SK-N-MC (cell line): ENCODE data around the gene RNF125.
"Not testable (repeated sequence)": the region's sequence is repeated elsewhere in the genome, so short reads cannot be mapped to it uniquely, and the experiment has no call there.

Source experiments
- DNase-seq: peaks from one replicate; pipeline ENCODE4 v3.0.0-alpha.2; 2011; ENCODE audit warnings: low read depth, low spot score
- H3K27ac ChIP-seq: fragments of 200-600 bp; sonication (generic); 2 replicates; pipeline ENCODE4 v1.5.1; 2016; ENCODE audit warnings: mixed run types
- H3K36me3 ChIP-seq: fragments of 200-600 bp; sonication (generic); 2 replicates; pipeline ENCODE4 v1.6.1; 2017; ENCODE audit warnings: antibody characterized with exemption, low read length, mixed read lengths; ENCODE audit not compliant: insufficient read depth
- H3K4me3 ChIP-seq: fragments of 200-600 bp; sonication (generic); 2 replicates; pipeline ENCODE4 v1.5.1; 2016
- H3K9ac ChIP-seq: fragments of 200-600 bp; sonication (generic); 2 replicates; pipeline ENCODE4 v1.8.0; 2017; ENCODE audit warnings: mixed run types, mixed read lengths; ENCODE audit not compliant: insufficient read length
- H3K9me3 ChIP-seq: fragments of 200-600 bp; sonication (generic); 2 replicates; pipeline ENCODE4 v1.6.1; 2017; ENCODE audit warnings: low read depth, mild to moderate bottlenecking, antibody characterized with exemption, low read length, moderate library complexity, mixed read lengths
- EZH2 ChIP-seq: fragments of 200-600 bp; sonication (generic); IDR thresholded peaks from one replicate; pipeline ENCODE4 v1.6.1; 2017; ENCODE audit warnings: antibody characterized with exemption
- FOXP2 ChIP-seq: optimal IDR thresholded peaks from 2 replicates; pipeline ENCODE3; 2011; ENCODE audit warnings: mild to moderate bottlenecking, moderate library complexity; ENCODE audit not compliant: insufficient read depth; ENCODE audit errors: extremely low read length, control extremely low read depth
- POLR2AphosphoS5 ChIP-seq: IDR thresholded peaks from 2 replicates; pipeline ENCODE4 v1.6.1; 2012; ENCODE audit warnings: mild to moderate bottlenecking, low read depth, low read length, borderline replicate concordance

The RNF125 gene

DNA sequence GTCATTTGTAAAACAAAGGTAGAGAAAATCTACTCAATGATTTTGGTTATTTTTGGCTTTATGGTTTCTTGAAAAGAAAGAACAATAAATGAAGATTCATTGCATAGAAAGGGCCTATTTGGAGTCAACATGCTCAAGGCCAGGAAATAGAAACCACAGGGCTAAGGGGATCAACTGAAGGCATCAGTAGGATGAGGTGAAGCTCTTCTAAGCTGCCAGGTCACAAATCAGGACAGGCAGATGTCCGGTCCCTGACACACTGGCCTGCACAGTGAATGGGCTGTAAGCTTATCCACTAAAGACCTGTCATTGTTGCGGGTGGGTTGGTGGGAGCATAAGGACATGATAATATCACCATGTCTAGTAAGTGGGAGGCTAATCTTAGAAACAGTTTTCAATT, 41.4 kb downstream of the RNF125 start:
- Histone ChIP-seq H3K36me3 (no peaks in the 10 kb centered on the region), H3K4me3 (no peak overlapping the region), H3K27ac (no peak overlapping the region), H3K9me3 (no peaks in the 10 kb centered on the region), H3K9ac (no peak overlapping the region)
- no peak for DNase-seq
- TF ChIP-seq POLR2AphosphoS5 (no peak), FOXP2 (no peak), EZH2 (no peak)

- H3K36me3 ChIP-seq, result no peaks in the 10 kb centered on the region
- TF ChIP-seq EZH2 (no peak), FOXP2 (no peak), POLR2AphosphoS5 (no peak)
- no peak overlapping the region for H3K4me3 ChIP-seq
- no peak overlapping the region for H3K27ac ChIP-seq
- no peak for DNase-seq
- H3K9ac ChIP-seq, result no peak overlapping the region
- H3K9me3 ChIP-seq, result no peaks in the 10 kb centered on the region
Measured at GRCh38 chr18:32067375-32068167, 48.9 kb downstream of the RNF125 start.

GRCh38 chr18:32072321-32072720, 53.7 kb downstream of the RNF125 start:
- H3K36me3 ChIP-seq, result no peaks in the 10 kb centered on the region
- H3K4me3 ChIP-seq, result no peak overlapping the region
- no peak overlapping the region for H3K9ac ChIP-seq
- no peak for DNase-seq
- H3K27ac ChIP-seq, result no peak overlapping the region
- no peak for TF ChIP-seq POLR2AphosphoS5
- TF ChIP-seq FOXP2, result no peak
- no peak for TF ChIP-seq EZH2
- H3K9me3 ChIP-seq, result no peaks in the 10 kb centered on the region

GRCh38 chr18:32074206-32074605, 55.6 kb downstream of the RNF125 start:
- Histone ChIP-seq H3K36me3 (no peaks in the 10 kb centered on the region), H3K27ac (no peak overlapping the region), H3K4me3 (no peak overlapping the region), H3K9me3 (no peaks in the 10 kb centered on the region), H3K9ac (no peak overlapping the region)
- no peak for DNase-seq
- TF ChIP-seq FOXP2 (no peak), POLR2AphosphoS5 (no peak), EZH2 (no peak)

DNA sequence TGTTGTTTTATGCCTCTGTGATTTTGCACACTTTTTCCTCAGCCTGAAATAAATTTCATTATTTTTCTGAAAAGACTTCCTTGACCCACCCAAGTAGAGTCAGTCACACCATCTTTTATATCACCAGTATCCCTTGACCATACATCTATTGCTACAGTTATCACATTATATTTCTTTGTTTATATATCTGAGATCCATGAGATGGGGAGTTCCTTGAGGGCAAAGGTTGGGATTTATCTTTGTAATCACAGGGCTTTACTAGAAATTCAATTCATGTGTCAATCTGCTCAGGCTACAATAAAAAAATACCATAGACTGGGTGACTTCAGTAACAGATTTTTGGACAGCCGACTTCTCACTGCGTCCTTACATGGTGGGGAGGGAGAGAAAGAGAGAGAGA, 60.2 kb downstream of the RNF125 start:
- no peaks in the 10 kb centered on the region for H3K9me3 ChIP-seq
- no peak overlapping the region for H3K9ac ChIP-seq
- H3K27ac ChIP-seq, result no peak overlapping the region
- DNase-seq, result no peak
- no peaks in the 10 kb centered on the region for H3K36me3 ChIP-seq
- H3K4me3 ChIP-seq, result no peak overlapping the region
- TF ChIP-seq EZH2, result no peak
- no peak for TF ChIP-seq POLR2AphosphoS5

DNA sequence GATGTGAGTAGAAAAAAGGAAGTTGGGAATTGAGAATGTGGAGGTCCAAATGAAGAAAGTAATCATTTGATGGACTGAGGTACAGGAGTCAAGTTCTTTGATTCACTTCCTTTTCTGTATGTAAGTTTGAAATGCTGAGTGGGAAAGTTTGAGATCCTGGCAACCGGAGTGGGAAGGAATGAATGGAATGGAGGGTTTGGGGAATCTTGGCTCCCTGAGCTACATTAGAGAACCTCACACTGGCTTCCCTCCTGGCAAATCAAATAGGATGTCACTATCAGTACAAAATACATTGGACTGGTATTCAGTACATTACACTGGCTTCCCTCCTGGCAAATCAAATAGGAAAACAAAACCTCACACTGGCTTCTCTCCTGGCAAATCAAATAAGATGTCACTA, 63.3 kb downstream of the RNF125 start:
- H3K27ac ChIP-seq, result no peak overlapping the region
- DNase-seq, result no peak
- H3K9me3 ChIP-seq, result no peaks in the 10 kb centered on the region
- no peak overlapping the region for H3K9ac ChIP-seq
- H3K4me3 ChIP-seq, result no peak overlapping the region
- no peak for TF ChIP-seq FOXP2
- no peak for TF ChIP-seq POLR2AphosphoS5
- no peak for TF ChIP-seq EZH2
- no peaks in the 10 kb centered on the region for H3K36me3 ChIP-seq

GRCh38 chr18:32083781-32084180, 65.2 kb downstream of the RNF125 start:
- DNase-seq, result no peak
- TF ChIP-seq POLR2AphosphoS5 (no peak), FOXP2 (no peak), EZH2 (no peak)
- Histone ChIP-seq H3K9me3 (no peaks in the 10 kb centered on the region), H3K9ac (no peak overlapping the region), H3K4me3 (no peak overlapping the region), H3K27ac (no peak overlapping the region), H3K36me3 (no peaks in the 10 kb centered on the region)

- no peaks in the 10 kb centered on the region for H3K36me3 ChIP-seq
- no peaks in the 10 kb centered on the region for H3K9me3 ChIP-seq
- no peak for TF ChIP-seq FOXP2
- no peak for TF ChIP-seq EZH2
- no peak for TF ChIP-seq POLR2AphosphoS5
- H3K4me3 ChIP-seq, result no peak overlapping the region
- no peak for DNase-seq
- no peak overlapping the region for H3K9ac ChIP-seq
- H3K27ac ChIP-seq, result no peak overlapping the region
Measured at GRCh38 chr18:32086881-32087280, 68.3 kb downstream of the RNF125 start.

DNA sequence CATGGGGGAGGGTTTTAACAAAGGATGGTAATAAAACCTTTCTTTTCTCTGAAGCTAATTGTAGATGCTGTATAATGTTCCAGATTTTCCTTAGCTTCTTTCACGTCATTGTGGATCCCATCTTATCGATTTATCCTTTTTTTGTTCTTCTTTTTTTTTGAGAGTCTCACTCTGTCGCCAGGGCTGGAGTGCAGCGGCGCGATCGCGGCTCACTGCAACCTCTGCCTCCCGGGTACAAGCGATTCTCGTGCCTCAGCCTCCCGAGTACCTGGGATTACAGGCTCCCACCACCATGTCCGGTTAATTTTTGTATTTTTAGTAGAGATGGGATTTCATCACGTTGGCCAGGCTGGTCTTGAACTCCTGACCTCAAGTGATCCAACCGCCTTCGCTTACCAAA, 72.2 kb downstream of the RNF125 start:
- H3K4me3 ChIP-seq, H3K9ac ChIP-seq, H3K9me3 ChIP-seq, DNase-seq, H3K27ac ChIP-seq: not testable (repeated sequence)
- peaks cover 19% of the 10 kb centered on the region for H3K36me3 ChIP-seq

GRCh38 chr18:32091325-32091723, 72.7 kb downstream of the RNF125 start:
- Histone ChIP-seq H3K9ac (peak overlapping the region; percentile 96), H3K27ac (peak overlapping the region; percentile 97; the same call in 1 of the 2 replicates), H3K4me3 (peak overlapping the region; percentile 84), H3K9me3 (no peaks in the 10 kb centered on the region), H3K36me3 (peaks cover 24% of the 10 kb centered on the region)
- TF ChIP-seq FOXP2 (no peak), POLR2AphosphoS5 (no peak), EZH2 (no peak)
- no peak for DNase-seq
